CD1c-positive myeloid dendritic cell (primary cell): ENCODE measurements around the gene SRSF3.

Experiments used
- DNase-seq: peaks from one replicate; pipeline ENCODE4 v3.0.0-alpha.2; 2016; ENCODE audit errors: extremely low spot score

SRSF3 gene

DNA sequence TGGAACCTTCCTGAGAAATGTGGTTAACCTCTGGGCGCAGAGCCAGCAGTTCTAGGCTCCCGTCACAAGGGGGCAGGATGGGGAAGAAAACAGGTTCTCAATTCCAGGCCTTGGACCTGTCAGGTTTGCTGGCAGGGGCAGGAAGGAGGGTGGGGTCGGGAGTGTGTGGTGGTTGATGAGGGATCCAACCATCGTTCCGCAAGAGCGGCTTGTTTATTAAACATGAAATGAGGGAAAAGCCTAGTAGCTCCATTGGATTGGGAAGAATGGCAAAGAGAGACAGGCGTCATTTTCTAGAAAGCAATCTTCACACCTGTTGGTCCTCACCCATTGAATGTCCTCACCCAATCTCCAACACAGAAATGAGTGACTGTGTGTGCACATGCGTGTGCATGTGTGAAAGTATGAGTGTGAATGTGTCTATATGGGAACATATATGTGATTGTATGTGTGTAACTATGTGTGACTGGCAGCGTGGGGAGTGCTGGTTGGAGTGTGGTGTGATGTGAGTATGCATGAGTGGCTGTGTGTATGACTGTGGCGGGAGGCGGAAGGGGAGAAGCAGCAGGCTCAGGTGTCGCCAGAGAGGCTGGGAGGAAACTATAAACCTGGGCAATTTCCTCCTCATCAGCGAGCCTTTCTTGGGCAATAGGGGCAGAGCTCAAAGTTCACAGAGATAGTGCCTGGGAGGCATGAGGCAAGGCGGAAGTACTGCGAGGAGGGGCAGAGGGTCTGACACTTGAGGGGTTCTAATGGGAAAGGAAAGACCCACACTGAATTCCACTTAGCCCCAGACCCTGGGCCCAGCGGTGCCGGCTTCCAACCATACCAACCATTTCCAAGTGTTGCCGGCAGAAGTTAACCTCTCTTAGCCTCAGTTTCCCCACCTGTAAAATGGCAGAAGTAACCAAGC, 29.6 kb downstream of the SRSF3 start:
- DNase-seq = peak; percentile 88

DNA sequence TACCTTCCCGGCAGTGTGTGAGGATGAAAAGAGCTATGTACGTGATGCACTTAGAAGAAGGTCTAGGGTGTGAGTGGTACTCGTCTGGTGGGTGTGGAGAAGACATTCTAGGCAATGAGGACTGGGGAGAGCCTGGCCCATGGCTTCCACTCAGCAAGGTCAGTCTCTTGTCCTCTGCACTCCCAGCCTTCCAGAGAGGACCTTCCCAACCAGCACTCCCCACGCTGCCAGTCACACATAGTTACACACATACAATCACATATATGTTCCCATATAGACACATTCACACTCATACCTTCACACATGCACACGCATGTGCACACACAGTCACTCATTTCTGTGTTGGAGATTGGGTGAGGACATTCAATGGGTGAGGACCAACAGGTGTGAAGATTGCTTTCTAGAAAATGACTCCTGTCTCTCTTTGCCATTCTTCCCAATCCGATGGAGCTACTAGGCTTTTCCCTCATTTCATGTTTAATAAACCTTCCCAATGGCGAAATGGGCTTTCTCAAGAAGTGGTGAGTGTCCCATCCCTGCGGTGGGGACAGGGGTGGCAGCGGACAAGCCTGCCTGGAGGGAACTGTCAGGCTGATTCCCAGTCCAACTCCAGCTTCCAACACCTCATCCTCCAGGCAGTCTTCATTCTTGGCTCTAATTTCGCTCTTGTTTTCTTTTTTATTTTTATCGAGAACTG, 30.4 kb downstream of the SRSF3 start:
- no peak for DNase-seq

DNA sequence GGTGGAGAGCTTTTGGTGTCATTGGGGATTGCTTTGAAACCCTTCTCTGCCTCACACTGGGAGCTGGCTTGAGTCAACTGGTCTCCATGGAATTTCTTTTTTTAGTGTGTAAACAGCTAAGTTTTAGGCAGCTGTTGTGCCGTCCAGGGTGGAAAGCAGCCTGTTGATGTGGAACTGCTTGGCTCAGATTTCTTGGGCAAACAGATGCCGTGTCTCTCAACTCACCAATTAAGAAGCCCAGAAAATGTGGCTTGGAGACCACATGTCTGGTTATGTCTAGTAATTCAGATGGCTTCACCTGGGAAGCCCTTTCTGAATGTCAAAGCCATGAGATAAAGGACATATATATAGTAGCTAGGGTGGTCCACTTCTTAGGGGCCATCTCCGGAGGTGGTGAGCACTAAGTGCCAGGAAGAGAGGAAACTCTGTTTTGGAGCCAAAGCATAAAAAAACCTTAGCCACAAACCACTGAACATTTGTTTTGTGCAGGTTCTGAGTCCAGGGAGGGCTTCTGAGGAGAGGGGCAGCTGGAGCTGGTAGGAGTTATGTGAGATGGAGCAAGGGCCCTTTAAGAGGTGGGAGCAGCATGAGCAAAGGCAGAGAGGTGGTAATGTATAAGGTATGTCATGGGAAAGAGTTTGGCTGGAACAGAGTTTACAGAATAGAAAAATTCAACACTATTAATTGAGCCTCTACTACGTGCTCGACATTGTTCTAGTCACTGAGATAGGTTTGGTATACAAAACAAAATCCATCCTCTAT, 31.2 kb downstream of the SRSF3 start:
- DNase-seq = no peak

DNA sequence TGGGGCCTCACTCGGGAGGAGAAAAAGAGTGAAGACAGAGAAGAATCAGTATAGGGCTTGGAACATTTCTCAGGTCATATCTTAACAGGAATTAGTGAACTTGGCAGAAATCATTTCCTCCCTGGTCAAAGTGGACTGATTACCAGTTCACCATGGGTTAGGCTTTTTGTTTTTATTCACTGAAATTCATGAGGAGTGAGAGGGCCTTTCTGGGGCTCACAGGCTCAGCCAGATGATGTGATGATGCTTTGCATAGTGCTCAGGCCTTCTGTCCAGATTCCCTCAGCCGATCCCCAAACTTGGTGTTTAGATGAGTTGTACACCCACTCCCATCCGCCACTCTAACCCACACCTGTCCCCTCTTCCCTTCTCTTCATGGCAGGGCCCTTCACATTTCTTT, 32.5 kb downstream of the SRSF3 start:
- DNase-seq = no peak

DNA sequence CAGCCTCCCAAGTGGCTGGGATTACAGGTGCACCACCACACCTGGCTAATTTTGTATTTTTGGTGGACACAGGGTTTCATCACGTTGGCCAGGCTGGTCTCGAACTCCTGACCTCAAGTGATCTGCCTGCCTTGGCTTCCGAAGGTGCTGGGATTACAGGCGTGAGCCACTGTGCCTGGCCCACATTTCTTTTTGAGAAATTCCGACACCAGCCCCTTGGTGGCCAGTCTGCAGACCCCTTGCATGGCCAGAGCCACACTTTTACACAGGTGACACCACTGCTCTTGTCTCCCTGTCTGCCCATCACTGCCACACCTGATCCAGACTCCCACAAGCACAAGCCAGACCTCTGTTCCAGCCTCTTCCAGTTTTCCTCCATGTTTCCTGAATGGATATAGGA, 33.0 kb downstream of the SRSF3 start:
- no peak for DNase-seq

DNA sequence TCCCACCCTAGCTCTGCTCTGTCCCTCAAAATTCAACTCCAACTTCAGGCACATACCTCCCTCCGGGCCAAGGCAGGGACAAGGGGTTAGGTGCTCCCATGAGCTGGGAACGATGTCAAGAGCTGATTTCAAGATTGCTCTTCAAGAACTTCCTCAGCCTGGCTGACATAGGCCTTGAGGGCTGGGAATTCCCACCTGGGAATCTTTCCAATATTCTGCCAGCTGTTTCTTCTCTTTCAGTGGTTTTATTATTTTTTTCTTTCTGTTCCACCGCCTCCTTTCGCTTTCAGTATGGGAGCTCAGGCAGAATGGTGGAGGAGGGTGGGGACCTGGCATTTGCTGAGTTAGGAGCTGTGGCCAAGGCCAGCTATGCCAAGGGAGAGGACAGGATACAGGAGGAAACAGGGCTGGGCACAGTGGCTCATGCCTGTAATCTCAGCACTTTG, 33.7 kb downstream of the SRSF3 start:
- DNase-seq = no peak

DNA sequence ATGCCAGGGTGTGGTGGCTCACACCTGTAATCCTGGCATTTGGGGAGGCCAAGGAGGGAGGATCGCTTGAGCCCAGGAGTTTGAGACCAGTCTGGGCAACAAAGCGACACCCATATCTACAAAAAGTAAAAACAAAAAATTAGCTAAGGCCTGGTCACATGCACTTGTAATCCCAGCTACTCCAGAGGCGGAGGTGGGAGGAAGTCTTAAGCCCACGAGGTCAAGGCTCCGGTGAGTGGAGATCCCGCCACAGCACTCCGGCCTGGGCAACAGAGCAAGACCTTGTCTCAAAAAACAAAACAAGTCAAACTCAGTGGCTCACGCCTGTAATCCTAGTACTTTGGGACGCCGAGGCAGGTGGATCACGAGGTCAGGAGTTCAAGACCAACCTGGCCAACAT, 35.6 kb downstream of the SRSF3 start:
- DNase-seq = peak; percentile 43

DNA sequence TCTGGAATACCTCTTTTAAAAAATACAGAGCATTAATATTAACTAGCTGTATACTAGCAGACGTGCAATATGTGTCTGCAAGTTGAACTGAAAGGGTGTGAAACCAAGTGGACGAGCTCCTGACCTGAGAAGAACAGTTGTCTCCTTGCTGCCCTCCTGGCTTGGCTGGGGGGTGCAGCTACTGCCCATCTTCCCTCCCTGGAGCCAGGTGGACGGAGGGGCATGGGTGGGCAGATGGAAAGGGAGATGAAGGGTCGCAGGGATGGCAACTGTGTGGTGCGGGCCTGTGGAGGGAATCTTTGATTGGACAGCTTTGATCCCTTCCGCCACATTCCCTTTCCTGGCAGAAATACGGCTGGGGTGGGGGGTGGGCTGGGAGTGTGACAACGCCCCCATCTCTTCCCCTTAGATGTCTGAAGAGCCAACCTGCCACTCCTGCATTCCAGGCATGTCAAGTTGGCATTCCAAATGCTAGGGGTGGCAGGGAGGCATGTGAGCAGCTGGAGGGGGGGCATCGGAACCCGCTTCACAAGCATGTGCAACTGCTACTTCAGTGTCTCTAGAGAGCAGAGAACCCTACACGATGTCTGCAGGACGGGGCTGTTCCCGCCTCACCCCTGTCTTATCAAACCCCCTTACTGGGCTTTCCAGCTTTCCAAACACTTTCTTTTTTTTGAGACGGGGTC, 37.3 kb downstream of the SRSF3 start:
- no peak for DNase-seq

DNA sequence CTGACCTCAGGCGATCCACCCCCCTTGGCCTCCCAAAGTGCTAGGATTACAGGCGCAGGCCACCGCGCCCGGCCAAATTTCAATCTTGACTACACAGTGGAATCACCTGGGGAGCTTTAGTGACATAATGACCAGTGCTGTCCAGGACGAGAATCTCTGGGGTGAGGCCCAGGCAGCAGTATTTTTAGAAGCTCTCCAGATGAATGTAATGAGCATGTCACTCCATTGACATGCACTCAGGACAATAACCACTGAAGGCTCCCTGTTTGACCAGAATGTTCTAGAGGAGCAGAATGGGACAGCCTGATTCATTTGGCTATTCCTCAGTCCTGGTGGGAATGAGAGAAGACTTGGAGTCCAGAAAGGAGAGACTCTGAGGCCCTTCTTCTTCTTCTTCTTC, 39.2 kb downstream of the SRSF3 start:
- DNase-seq = no peak

DNA sequence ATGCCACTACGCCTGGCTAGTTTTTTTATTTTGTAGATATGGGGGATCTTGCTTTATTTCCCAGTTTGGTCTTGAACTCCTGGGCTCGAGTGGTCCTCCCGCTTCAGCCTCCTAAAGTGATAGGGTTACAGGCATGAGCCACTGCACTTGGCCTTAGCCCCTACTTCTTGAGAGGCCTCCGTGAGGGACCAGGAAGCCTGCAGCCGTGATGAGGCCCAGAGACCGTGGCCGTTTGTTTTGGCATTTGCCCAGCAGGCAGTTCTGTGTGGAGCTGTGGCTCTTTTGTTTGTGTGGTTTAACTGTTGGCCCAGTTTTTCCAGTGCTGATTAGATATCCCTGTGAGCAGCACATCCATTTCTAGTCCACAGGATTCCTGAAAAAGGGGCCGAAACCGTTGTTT, 39.8 kb downstream of the SRSF3 start:
- DNase-seq = no peak

DNA sequence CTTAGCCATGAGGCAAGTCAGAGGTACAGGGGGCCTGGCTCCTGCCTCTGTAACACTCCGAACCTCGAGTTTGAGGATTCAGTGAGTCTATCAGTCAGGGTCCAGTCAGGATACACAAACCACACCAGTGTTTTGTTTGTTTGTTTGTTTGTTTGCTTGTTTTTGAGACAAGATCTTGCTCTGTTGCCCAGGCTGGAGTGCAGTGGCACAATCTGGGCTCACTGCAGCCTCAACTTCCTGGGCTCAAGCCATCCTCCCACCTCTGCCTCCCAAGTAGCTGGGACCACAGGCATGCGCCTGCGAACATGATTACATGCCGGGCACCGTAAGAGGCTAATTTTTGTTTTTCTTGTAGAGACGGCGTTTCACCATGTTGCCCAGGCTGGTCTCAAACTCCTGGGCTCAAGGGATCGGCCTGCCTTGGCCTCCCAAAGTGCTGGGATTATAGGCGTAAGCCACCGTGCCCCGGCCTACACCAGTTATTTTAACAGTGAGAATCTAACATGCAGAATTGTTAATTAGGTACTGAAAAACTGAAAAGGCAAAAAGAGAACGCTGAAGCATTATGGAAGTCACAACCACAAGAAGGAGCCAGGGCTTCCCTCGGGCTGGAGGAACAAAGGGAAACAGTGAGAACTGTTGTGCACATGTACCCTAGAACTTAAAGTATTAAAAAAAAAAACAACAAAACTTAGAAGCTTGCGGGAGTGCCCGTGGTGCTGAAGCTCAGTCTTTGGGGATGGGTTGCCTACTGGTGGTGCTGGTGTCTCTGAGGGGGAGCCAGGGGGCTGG, 40.4 kb downstream of the SRSF3 start:
- no peak for DNase-seq

DNA sequence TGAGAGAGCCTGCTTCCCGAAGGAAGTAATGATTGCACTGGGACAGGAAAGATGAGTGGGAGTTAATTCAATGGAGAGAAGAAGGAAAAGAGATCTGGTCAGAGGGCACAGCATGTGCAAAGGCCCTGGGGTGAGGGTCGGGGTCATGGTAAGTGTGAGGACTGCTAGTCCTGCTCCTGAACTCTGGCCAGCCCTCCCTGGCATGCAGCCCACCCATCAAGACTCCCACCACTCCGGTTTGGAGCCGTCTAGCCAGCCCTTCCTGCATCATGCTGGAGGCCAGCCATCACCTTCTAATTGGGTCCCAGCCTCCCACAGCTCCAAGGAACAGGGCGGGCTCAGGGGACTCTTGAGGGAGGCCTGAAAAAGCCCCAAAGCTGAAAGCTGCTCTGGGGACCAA, 42.1 kb downstream of the SRSF3 start:
- DNase-seq = no peak

DNA sequence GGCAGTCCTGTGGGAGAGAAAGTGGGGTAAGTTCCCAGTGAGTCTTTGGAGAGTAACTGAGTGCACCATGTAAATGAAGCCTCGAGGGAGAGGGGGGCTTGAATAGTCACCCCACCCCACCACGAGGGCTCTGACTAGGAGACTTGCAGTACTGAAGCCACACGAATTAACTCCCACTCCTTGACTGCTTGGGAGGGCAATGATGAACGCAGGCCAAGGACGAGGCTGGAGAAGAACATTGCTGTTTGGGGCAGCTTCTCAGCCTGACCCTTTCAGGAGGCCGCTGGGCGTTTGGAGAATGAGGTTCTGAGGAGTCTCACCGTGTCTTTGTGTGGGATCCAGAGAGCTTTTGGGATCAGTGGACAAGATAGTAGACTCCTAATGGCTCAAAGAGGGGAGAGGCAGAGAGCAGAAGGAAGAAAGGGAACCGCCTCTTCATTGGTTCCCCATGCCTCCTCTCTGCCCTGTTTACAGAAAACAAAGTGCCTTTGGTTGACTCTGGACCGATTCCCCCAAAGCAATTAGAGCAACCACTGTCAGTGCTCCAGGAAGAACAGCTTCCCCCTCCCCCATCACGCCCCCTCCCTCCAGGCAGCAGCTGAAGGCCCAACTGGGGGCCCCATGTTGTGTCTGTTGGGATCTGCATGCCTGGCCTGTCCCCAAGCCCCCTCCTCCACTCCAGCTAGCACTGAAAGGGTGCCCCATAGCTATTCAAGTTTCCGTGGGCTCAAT, 42.7 kb downstream of the SRSF3 start:
- DNase-seq = no peak

DNA sequence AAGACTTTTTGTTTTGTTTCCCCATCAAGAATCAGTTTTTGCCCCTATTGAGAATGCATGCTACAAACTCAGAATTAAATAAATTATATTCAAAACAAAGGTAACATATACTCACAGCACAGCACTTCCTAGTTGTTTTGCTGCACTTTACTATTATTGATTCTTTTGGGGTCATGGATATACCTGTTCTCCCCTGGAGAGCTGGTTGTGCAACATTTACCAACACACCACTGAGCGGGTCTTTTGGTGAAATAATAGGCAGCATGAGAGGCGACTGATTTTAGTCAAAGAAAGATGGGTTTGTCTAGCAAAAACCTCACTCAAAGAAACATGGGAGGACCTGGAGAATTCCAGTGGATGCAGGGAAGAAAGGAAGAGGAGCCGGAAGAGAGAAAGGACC, 44.4 kb downstream of the SRSF3 start:
- no peak for DNase-seq

DNA sequence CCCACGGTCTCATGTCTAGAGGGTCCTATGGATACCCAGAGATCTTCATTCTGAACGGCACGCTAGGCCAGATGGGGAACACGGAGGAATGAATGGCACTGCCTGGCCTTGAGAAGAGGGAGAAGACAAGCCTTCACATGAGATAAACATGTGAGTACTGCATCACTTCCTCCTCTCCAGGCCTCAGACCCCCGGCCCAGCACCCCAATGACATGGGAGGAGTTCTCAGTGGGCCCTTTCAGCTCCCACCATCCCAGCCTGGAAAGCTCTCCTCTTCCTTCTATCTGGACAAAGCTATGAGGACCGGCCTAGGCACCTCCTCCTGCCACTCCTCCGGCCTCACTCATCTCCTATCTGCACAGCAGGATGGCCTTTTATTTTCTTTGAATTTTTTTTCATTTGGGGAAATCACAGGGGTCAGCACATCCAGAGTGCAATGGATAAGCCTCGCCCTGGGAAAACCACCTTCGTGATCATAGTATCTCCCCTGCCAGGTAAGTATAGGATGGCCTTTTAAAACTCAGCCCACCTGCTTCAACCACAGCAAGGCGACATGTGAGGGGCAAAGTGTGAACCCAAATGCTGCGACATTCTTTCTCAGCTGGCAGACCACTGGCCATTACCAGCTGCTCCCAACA, 45.1 kb downstream of the SRSF3 start:
- no peak for DNase-seq

DNA sequence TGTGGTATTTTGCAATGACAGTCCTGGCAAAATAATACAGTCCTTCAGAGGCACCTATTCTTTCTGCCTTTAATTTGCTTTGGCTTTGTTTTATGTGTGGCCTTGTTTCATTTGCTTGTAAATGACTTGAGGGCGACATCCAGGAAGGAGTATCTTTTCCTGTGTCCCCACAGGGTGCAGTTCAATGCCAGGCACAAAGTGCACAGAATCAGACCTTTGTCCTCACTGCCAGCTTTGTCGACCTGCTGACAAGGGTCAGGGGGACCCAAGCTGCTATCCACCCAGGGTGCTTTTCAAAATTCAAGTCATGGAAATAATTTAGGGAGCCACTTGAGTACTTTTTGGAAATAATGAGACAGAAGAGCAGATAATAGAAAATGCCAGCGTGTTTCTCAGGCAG, 47.4 kb downstream of the SRSF3 start:
- DNase-seq = no peak

DNA sequence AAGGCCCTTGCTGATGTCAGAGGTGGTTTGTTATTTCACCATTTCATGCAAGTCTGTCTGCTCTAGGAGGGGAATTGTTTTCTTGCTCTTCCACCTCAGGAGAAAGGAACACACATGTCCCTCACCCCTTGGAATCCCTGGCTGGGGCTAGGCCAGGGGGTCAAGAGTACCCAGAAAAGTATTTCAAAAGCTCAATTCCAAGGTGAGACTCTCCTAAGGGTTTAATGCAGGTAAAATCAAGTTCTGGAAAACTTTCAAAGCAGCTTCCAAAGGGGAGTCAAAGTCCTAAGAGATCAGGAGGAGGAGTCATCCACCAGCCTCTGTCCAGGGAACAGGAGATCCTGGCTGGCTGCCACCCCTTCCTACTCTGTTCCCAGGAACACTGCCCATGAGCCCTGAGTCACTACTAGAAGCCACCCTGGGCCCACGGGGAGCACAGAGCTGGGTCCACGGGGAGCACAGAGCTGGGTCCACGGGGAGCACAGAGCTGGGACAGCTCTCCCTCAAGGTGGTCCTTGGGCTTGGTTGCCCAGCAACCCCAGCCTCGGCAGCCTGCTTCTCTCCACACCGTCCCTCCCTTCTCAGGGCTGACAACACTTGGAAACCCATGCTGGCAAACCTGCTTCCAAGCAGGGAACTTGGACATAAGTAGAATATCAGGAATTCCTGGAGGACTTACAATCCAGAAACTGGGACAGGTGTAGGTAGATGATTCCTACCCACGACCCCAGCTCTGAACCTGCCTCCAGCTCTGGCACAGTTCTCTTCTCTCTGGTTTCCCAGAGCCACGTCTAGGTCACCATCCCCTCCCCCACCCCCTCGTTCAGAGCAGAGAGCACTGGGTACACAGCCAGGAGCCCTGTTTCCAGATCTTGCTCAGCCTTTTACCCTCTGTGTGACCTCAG, 49.0 kb downstream of the SRSF3 start:
- DNase-seq = peak; percentile 43

DNA sequence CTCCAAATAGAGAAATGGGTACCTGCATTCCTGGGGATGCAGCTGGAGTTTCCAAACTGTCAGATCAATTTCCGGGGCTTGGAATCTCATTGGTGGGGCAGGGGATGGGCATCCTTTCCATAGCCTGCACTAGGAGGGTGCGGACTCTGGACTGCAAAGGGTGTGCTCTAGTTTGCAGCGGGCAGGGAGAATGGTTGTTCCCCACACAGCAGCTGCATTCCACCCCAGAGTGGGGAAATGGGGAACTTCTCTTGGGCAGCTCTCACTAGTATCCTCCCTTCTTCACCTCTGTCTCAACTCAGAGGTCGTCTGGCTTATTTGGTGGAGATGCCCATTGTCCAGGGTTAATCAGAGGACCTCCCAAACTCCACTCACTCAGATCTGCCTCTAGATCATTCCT, 49.8 kb downstream of the SRSF3 start:
- DNase-seq = peak; percentile 54

DNA sequence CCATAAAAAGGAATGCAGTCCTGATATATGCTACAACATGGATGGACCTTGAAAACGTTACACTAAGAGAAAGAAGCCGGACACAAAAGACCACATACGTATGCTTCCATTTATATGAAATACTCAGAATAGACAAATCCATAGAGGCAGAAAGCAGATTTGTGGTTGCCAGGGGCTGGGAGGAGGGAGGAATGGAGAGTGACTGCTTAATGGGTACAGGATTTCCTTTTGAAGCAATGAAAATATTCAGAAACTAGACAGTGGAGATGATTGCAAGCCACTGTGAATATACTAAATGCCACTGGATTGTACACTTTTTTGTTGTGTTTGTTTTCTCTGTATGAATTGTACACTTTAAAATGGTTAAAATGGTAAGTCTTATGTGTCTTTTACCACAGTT, 54.9 kb downstream of the SRSF3 start:
- no peak for DNase-seq
